Activated CD8-positive, alpha-beta T cell treated with anti-CD3 and anti-CD28 coated beads for 36 hours (primary cell): ENCODE data around the gene SCYL1. TPM values are rescaled to one million over a fixed set of nuclear protein-coding genes. Genes with fewer than 3 reads are reported as not detected.

Experiments
- ATAC-seq: fragments of 200-7000 bp; cut with Tn5 transposase; one replicate; pipeline ENCODE4 v1.10.0; 2021; ENCODE audit warnings: mild to moderate bottlenecking, moderate library complexity
- CTCF ChIA-PET: fragments of 350-600 bp; sonication (Branson Sonifier 250); formaldehyde crosslinking; loops from one replicate; lab custom pipeline; 2021; ENCODE audit warnings: antibody characterized with exemption; lab: Charles Lee
- POLR2A ChIA-PET: fragments of 350-600 bp; sonication (Branson Sonifier 250); formaldehyde crosslinking; loops from one replicate; lab custom pipeline; 2021; ENCODE audit warnings: antibody characterized with exemption; lab: Charles Lee
- DNase-seq: peaks from one replicate; pipeline ENCODE4 v3.0.0-alpha.2; 2020
- H3K27ac Mint-ChIP-seq: one replicate; pipeline ENCODE4 v1.8.0; 2021; ENCODE audit warnings: mild to moderate bottlenecking, mixed read lengths
- H3K27me3 Mint-ChIP-seq: one replicate; pipeline ENCODE4 v1.8.0; 2021; ENCODE audit warnings: mixed read lengths
- H3K36me3 Mint-ChIP-seq: one replicate; pipeline ENCODE4 v1.8.0; 2021; ENCODE audit warnings: low read depth, mixed read lengths
- H3K4me1 Mint-ChIP-seq: one replicate; pipeline ENCODE4 v1.8.0; 2021; ENCODE audit warnings: low read depth, mixed read lengths
- H3K4me3 Mint-ChIP-seq: one replicate; pipeline ENCODE4 v1.8.0; 2021; ENCODE audit warnings: mild to moderate bottlenecking, moderate library complexity, mixed read lengths
- H3K9me3 Mint-ChIP-seq: one replicate; pipeline ENCODE4 v1.8.0; 2021; ENCODE audit warnings: mixed read lengths
- intact Hi-C: fragments of 100-400 bp; cut with micrococcal nuclease; formaldehyde crosslinking; loops from one replicate; pipeline ENCODE4 v1.10.0; 2022
- total RNA-seq, 2 experiments: library from RNA; stranded (reverse); gene quantifications; one replicate each; pipeline ENCODE4 v1.2.3, GENCODE V29; 2021
- TF ChIP-seq, protein P1 (sequence below): fragments of 200-600 bp; IDR thresholded peaks from one replicate; pipeline ENCODE4 v1.8.0; 2022; ENCODE audit warnings: antibody characterized with exemption, mild to moderate bottlenecking

The SCYL1 gene
- total RNA-seq, 2 experiments from 2014 or later: 71.5 to 76.8 TPM

GRCh38 chr11:65536412-65537295 lies 11.8 kb downstream of the SCYL1 start:
- POLR2A ChIA-PET: interaction anchor here (0.8 to 3.9 kb wide), 5 partner anchors 9 to 114 kb away, joined by 3 to 18 read pairs (median 3); partner anchors contain the start of genes MALAT1 and SCYL1
- no peak overlapping the region for H3K4me3 Mint-ChIP-seq
- TF ChIP-seq, protein P1, sequence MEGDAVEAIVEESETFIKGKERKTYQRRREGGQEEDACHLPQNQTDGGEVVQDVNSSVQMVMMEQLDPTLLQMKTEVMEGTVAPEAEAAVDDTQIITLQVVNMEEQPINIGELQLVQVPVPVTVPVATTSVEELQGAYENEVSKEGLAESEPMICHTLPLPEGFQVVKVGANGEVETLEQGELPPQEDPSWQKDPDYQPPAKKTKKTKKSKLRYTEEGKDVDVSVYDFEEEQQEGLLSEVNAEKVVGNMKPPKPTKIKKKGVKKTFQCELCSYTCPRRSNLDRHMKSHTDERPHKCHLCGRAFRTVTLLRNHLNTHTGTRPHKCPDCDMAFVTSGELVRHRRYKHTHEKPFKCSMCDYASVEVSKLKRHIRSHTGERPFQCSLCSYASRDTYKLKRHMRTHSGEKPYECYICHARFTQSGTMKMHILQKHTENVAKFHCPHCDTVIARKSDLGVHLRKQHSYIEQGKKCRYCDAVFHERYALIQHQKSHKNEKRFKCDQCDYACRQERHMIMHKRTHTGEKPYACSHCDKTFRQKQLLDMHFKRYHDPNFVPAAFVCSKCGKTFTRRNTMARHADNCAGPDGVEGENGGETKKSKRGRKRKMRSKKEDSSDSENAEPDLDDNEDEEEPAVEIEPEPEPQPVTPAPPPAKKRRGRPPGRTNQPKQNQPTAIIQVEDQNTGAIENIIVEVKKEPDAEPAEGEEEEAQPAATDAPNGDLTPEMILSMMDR: no peak
- intact Hi-C loops: no loop called here
- ATAC-seq (no peak), DNase-seq (no peak)
- no peaks in the 10 kb centered on the region for H3K9me3 Mint-ChIP-seq
- CTCF ChIA-PET: interaction anchor here (1.0 to 1.4 kb wide), 3 partner anchors 9 to 57 kb away, joined by 3 to 5 read pairs (median 3); no protein-coding TSS in a partner anchor
- no peaks in the 10 kb centered on the region for H3K27me3 Mint-ChIP-seq
- peaks cover 7% of the 10 kb centered on the region for H3K4me1 Mint-ChIP-seq
- peaks cover 13% of the 10 kb centered on the region for H3K36me3 Mint-ChIP-seq
- H3K27ac Mint-ChIP-seq: peak overlapping the region; percentile 0

DNA sequence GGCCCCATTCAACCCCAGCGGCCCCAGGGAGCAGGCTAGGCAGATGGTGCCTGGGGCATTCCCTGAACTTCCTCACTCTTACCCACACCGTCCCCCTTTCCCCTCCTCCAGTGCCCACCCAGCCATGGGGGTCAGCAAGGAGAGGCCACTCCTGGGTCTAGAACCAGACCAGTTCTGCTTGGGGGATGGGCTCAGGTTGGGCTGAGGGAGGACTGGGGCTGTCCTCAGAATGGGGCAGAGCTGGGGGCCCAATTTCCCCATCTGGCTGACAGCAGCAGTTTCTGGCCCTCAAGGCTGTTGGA lies 12.4 kb downstream of the SCYL1 start:
- ChIA-PET CTCF (interaction anchor here (1.0 to 1.4 kb wide), 3 partner anchors 12 to 56 kb away, joined by 3 to 4 read pairs (median 3); partner anchors contain the start of gene SCYL1), POLR2A (interaction anchor here (0.8 to 3.9 kb wide), 4 partner anchors 9 to 39 kb away, joined by 3 to 18 read pairs (median 4); partner anchors contain the start of genes MALAT1 and SCYL1)
- H3K27ac Mint-ChIP-seq: no peak overlapping the region
- no peak for ATAC-seq
- TF ChIP-seq, protein P1: no peak
- peaks cover 12% of the 10 kb centered on the region for H3K4me1 Mint-ChIP-seq
- H3K9me3 Mint-ChIP-seq: no peaks in the 10 kb centered on the region
- H3K36me3 Mint-ChIP-seq: peaks cover 10% of the 10 kb centered on the region
- H3K27me3 Mint-ChIP-seq: no peaks in the 10 kb centered on the region
- intact Hi-C loops: no loop called here
- no peak overlapping the region for H3K4me3 Mint-ChIP-seq
- no peak for DNase-seq

- ChIA-PET POLR2A (interaction anchor here (0.8 to 3.9 kb wide), 5 partner anchors 8 to 39 kb away, joined by 3 to 18 read pairs (median 5); partner anchors contain the start of genes EHBP1L1, MALAT1 and SCYL1), CTCF (interaction anchor here (1.0 to 1.4 kb wide), 4 partner anchors 13 to 50 kb away, joined by 3 to 4 read pairs (median 4); partner anchors contain the start of genes EHBP1L1 and SCYL1)
- no peak overlapping the region for H3K4me3 Mint-ChIP-seq
These were observed 12.8 kb downstream of the SCYL1 start for GRCh38 chr11:65537620-65538231.

GRCh38 chr11:65538232-65538914 lies 13.5 kb downstream of the SCYL1 start:
- intact Hi-C loops: no loop called here
- Mint-ChIP-seq H3K9me3 (no peaks in the 10 kb centered on the region), H3K27me3 (no peaks in the 10 kb centered on the region), H3K4me3 (no peak overlapping the region), H3K27ac (peak overlapping the region; percentile 30), H3K36me3 (peaks cover 9% of the 10 kb centered on the region), H3K4me1 (peaks cover 14% of the 10 kb centered on the region)
- POLR2A ChIA-PET: interaction anchor here (0.9 to 3.9 kb wide), 6 partner anchors 12 to 62 kb away, joined by 3 to 25 read pairs (median 6); partner anchors contain the start of genes EHBP1L1, FAM89B and SCYL1
- ATAC-seq (no peak), DNase-seq (no peak)
- CTCF ChIA-PET: interaction anchor here (1.0 to 1.4 kb wide), 4 partner anchors 13 to 50 kb away, joined by 3 to 4 read pairs (median 4); partner anchors contain the start of genes EHBP1L1 and SCYL1
- TF ChIP-seq, protein P1: no peak

More at GRCh38 chr11:65537620-65538231, 12.8 kb downstream of the SCYL1 start:
- intact Hi-C loops: no loop called here
- TF ChIP-seq, protein P1: no peak
- ATAC-seq (no peak), DNase-seq (no peak)
- Mint-ChIP-seq H3K27me3 (no peaks in the 10 kb centered on the region), H3K27ac (peak overlapping the region; percentile 30), H3K36me3 (peaks cover 9% of the 10 kb centered on the region), H3K4me1 (peaks cover 14% of the 10 kb centered on the region), H3K9me3 (no peaks in the 10 kb centered on the region)
